ENCODE data around the gene NAA35. TPM values are rescaled to one million over a fixed set of nuclear protein-coding genes. Genes with fewer than 3 reads are reported as not detected.

The NAA35 gene
- total RNA-seq, result 10 to 100 TPM; 21.3 to 32.3 TPM

GRCh38 chr9:85940832-85941621 is at the start of gene NAA35:
NAA35 (plus strand) TSS chr9:85941146; CDS start chr9:85942160, 1,014 bp downstream.
- DNase-seq (peak; percentile 99), ATAC-seq (peak; percentile 94)
- intact Hi-C loops (cut with DNase I), result no loop called here
- no peaks in the 10 kb centered on the region for H3K27me3 ChIP-seq
- H3K4me1 ChIP-seq, result peaks cover 33% of the 10 kb centered on the region
- WGBS, 2 donors, result 1% methylated on average over 28 to 88 of the region's 93 CpGs
- H3K4me3 ChIP-seq, result peak within 1 kb of the TSS; percentile 56 to 94
- no peaks in the 10 kb centered on the region for H3K36me3 ChIP-seq (replicated peaks in 1 of 2; ENCODE audit: insufficient read depth in 1 of 2, low read depth in 2 of 2)
- TF ChIP-seq CTCF (IDR thresholded peaks at IDR 0.05), result no peak
- TF ChIP-seq POLR2A (IDR thresholded peaks at IDR 0.05), result peak in 2 of 3 donors; percentile 19 to 53
- peak within 1 kb of the TSS; percentile 87 to 97 (median 94) for H3K27ac ChIP-seq
- no peaks in the 10 kb centered on the region for H3K9me3 ChIP-seq

GRCh38 chr9:85892401-85892800 is 48.5 kb upstream of the NAA35 start:
- H3K27me3 ChIP-seq, result no peaks in the 10 kb centered on the region
- 76 to 95% methylated on average over 1 of the region's 1 CpG for WGBS, 2 donors

GRCh38 chr9:85895685-85896084 is 45.3 kb upstream of the NAA35 start:
- no peaks in the 10 kb centered on the region for H3K36me3 ChIP-seq (replicated peaks in 1 of 2; ENCODE audit: insufficient read depth in 1 of 2, low read depth in 2 of 2)
- no peak overlapping the region for H3K27ac ChIP-seq
- ATAC-seq (no peak), DNase-seq (no peak)
- WGBS, 2 donors, result 93 to 94% methylated on average over 2 of the region's 2 CpGs
- H3K9me3 ChIP-seq, result no peaks in the 10 kb centered on the region
- intact Hi-C loops (cut with DNase I), result no loop called here
- TF ChIP-seq POLR2A (IDR thresholded peaks at IDR 0.05) (no peak), CTCF (IDR thresholded peaks at IDR 0.05) (no peak)
- H3K4me3 ChIP-seq, result no peak overlapping the region
- H3K4me1 ChIP-seq, result no peaks in the 10 kb centered on the region
- H3K27me3 ChIP-seq, result no peaks in the 10 kb centered on the region

More at GRCh38 chr9:85892401-85892800, 48.5 kb upstream of the NAA35 start:
- ATAC-seq (no peak), DNase-seq (no peak)
- H3K4me3 ChIP-seq, result no peak overlapping the region
- intact Hi-C loops (cut with DNase I), result no loop called here
- H3K4me1 ChIP-seq, result no peaks in the 10 kb centered on the region
- H3K27ac ChIP-seq, result no peak overlapping the region
- TF ChIP-seq POLR2A (IDR thresholded peaks at IDR 0.05) (no peak), CTCF (IDR thresholded peaks at IDR 0.05) (no peak)
- no peaks in the 10 kb centered on the region for H3K9me3 ChIP-seq
- H3K36me3 ChIP-seq (replicated peaks in 1 of 2; ENCODE audit: insufficient read depth in 1 of 2, low read depth in 2 of 2), result no peaks in the 10 kb centered on the region

GRCh38 chr9:85897848-85898247 is 43.1 kb upstream of the NAA35 start:
- Histone ChIP-seq H3K36me3 (replicated peaks in 1 of 2; ENCODE audit: insufficient read depth in 1 of 2, low read depth in 2 of 2) (no peaks in the 10 kb centered on the region), H3K27ac (no peak overlapping the region), H3K27me3 (no peaks in the 10 kb centered on the region), H3K9me3 (no peaks in the 10 kb centered on the region), H3K4me3 (no peak overlapping the region), H3K4me1 (no peaks in the 10 kb centered on the region)
- DNase-seq (no peak), ATAC-seq (no peak)
- intact Hi-C loops (cut with DNase I), result no loop called here
- TF ChIP-seq POLR2A (IDR thresholded peaks at IDR 0.05) (no peak), CTCF (IDR thresholded peaks at IDR 0.05) (no peak)
- WGBS, 2 donors, result 64 to 79% methylated on average over 4 of the region's 4 CpGs

GRCh38 chr9:85898332-85898731 is 42.6 kb upstream of the NAA35 start:
- Histone ChIP-seq H3K9me3 (no peaks in the 10 kb centered on the region), H3K36me3 (replicated peaks in 1 of 2; ENCODE audit: insufficient read depth in 1 of 2, low read depth in 2 of 2) (no peaks in the 10 kb centered on the region), H3K27me3 (no peaks in the 10 kb centered on the region), H3K27ac (no peak overlapping the region), H3K4me1 (no peaks in the 10 kb centered on the region), H3K4me3 (no peak overlapping the region)
- 85 to 86% methylated on average over 6 of the region's 6 CpGs for WGBS, 2 donors
- TF ChIP-seq POLR2A (IDR thresholded peaks at IDR 0.05) (no peak), CTCF (IDR thresholded peaks at IDR 0.05) (no peak)
- ATAC-seq, result no peak
- intact Hi-C loops (cut with DNase I), result no loop called here
- DNase-seq, result no peak
